HG03045 (cell line): Measurements from ENCODE around the gene ANO2.
"Not testable (repeated sequence)": the region's sequence is repeated elsewhere in the genome, so short reads cannot be mapped to it uniquely, and the experiment has no call there.

Source experiments
- ATAC-seq: cut with Tn5 transposase; IDR thresholded peaks from one replicate; pipeline ENCODE4 v1.9.1; 2021; ENCODE audit warnings: mild to moderate bottlenecking, moderate library complexity; ENCODE audit not compliant: unreplicated experiment

The ANO2 gene

GRCh38 chr12:5830111-5830510 is 114.9 kb downstream of the ANO2 start:
- no peak for ATAC-seq

- ATAC-seq = no peak
Observed at GRCh38 chr12:5827591-5827990, 117.5 kb downstream of the ANO2 start.

GRCh38 chr12:5825761-5826160 is 119.3 kb downstream of the ANO2 start:
- not testable (repeated sequence) for ATAC-seq

GRCh38 chr12:5818877-5819276 is 126.2 kb downstream of the ANO2 start:
- not testable (repeated sequence) for ATAC-seq

- ATAC-seq = no peak
Observed at GRCh38 chr12:5817246-5817645, 127.8 kb downstream of the ANO2 start.

- ATAC-seq = no peak
Observed at GRCh38 chr12:5809586-5809985, 135.5 kb downstream of the ANO2 start.

GRCh38 chr12:5808981-5809380 is 136.1 kb downstream of the ANO2 start:
- no peak for ATAC-seq

GRCh38 chr12:5807514-5808219 is 137.4 kb downstream of the ANO2 start:
- ATAC-seq = no peak

- ATAC-seq = no peak
Observed at GRCh38 chr12:5807090-5807414, 138.0 kb downstream of the ANO2 start.

- no peak for ATAC-seq
Observed at GRCh38 chr12:5806371-5807089, 138.5 kb downstream of the ANO2 start.

- no peak for ATAC-seq
Observed at GRCh38 chr12:5803532-5803931, 141.5 kb downstream of the ANO2 start.

GRCh38 chr12:5798242-5799015 is 146.6 kb downstream of the ANO2 start:
- ATAC-seq = no peak

GRCh38 chr12:5797661-5798060 is 147.4 kb downstream of the ANO2 start:
- ATAC-seq = no peak

GRCh38 chr12:5796959-5797225 is 148.2 kb downstream of the ANO2 start:
- ATAC-seq = no peak

GRCh38 chr12:5796171-5796958 is 148.7 kb downstream of the ANO2 start:
- no peak for ATAC-seq

- no peak for ATAC-seq
Observed at GRCh38 chr12:5794156-5794555, 150.9 kb downstream of the ANO2 start.

- no peak for ATAC-seq
Observed at GRCh38 chr12:5792343-5792742, 152.7 kb downstream of the ANO2 start.

- no peak for ATAC-seq
Observed at GRCh38 chr12:5789469-5789968, 155.5 kb downstream of the ANO2 start.

- no peak for ATAC-seq
Observed at GRCh38 chr12:5787828-5788227, 157.2 kb downstream of the ANO2 start.

- ATAC-seq = no peak
Observed at GRCh38 chr12:5785601-5786000, 159.5 kb downstream of the ANO2 start.

GRCh38 chr12:5784462-5785130 is 160.5 kb downstream of the ANO2 start:
- no peak for ATAC-seq
